GM18511 (cell line): ENCODE measurements around the gene PPP2R2D.
"Not testable (repeated sequence)": the region's sequence is repeated elsewhere in the genome, so short reads cannot be mapped to it uniquely, and the experiment has no call there.

Experiments used
- ATAC-seq: cut with Tn5 transposase; IDR thresholded peaks from one replicate; pipeline ENCODE4 v1.9.1; 2021; ENCODE audit warnings: mild to moderate bottlenecking, moderate library complexity; ENCODE audit not compliant: unreplicated experiment

Gene PPP2R2D

DNA sequence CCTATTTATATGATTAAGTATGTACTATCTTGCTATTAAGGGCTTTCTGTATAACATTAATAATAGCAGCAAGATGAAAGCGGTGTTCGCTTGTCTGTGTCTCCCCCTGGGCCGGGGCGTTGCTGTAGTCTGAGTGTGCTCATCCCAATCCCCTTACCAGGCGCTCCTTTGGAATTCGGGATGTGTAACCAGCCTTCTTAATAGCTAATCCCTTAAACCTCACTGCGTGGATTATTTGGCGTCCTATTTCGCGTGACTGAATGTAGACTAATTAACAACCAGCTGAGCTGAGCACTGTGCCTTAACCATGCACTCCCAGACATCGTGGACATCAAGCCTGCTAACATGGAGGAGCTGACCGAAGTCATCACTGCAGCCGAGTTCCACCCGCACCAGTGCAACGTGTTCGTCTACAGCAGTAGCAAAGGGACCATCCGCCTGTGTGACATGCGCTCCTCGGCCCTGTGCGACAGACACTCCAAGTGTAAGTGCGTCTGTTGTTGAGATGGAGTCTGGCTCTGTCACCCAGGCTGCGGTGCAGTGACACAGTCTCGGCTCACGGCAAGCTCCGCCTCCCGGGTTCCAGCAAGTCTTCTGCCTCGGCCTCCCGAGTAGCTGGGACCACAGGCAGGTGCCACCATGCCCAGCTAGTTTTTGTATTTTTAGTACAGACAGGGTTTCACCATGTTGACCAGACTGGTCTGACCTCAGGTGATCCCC, 44.3 kb downstream of the PPP2R2D start:
- ATAC-seq: no peak

DNA sequence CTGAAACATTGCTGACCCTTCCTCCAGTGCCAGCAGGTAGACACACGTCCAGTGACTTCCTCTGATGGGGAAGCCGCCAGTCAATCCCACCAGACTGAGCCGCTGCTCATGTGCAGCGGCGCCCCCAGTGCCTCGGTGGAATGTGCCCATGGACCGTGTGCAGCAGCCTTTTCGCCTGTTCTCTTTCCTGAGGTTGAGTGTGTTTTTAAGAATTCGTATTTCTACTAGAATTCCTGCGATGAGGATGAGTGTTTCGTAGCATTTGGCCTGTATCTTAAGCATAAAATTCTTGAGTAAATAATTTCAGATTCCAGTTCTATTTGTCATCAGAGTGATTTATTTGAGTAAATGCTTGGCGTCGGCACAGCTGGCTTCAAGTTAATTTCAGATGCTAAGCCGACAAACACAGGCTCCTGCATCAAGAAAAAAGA, 45.5 kb downstream of the PPP2R2D start:
- ATAC-seq: no peak

GRCh38 chr10:131946880-131947279, 46.1 kb downstream of the PPP2R2D start:
- ATAC-seq: no peak

DNA sequence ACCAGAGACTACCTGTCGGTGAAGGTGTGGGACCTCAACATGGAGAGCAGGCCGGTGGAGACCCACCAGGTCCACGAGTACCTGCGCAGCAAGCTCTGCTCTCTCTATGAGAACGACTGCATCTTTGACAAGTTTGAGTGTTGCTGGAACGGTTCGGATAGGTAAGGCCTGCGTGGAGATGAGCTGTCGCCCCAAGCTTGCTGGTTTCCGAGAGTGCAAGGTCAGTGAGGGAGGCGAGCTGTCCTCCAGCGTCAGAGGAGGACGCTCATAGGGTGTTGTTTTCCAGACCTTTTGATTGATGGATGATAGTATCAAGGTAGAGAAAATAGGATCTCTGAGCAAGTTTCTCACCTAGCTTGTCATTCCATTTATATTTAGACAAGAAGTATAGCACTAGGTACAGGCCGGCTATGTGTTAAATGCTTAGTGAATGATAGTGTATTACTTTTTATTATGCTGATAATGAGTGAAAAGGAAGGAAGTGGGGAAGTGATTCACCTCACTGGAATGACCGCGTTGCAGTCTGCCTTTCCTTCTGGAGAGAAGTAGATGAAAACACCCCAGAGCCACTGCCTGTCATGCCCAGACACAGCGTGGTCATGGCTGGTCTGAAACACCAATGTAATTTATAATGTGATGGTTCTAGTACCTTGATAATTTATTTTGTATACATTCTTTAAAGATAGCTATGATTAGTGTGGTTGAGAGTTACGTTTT, 47.0 kb downstream of the PPP2R2D start:
- ATAC-seq: no peak

DNA sequence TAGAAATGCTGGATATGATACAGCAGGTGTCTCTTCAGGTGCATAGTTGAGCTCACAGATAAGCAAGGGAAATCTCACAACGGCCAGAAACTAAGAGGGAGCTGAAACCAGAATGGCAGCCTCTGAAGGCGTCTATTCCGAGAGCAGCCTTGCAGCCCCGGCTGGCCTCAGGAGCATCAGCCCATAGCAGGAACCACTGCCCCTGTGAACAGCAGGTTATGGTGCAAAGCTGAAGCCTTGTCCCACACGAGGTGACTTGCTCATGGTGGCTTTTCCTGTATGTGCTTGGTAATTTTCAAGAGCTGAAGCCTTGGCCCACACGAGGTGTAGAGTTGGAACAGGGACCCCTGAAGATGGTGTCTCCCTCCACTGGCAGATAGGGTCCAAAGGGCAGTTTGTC, 47.7 kb downstream of the PPP2R2D start:
- ATAC-seq: no peak

DNA sequence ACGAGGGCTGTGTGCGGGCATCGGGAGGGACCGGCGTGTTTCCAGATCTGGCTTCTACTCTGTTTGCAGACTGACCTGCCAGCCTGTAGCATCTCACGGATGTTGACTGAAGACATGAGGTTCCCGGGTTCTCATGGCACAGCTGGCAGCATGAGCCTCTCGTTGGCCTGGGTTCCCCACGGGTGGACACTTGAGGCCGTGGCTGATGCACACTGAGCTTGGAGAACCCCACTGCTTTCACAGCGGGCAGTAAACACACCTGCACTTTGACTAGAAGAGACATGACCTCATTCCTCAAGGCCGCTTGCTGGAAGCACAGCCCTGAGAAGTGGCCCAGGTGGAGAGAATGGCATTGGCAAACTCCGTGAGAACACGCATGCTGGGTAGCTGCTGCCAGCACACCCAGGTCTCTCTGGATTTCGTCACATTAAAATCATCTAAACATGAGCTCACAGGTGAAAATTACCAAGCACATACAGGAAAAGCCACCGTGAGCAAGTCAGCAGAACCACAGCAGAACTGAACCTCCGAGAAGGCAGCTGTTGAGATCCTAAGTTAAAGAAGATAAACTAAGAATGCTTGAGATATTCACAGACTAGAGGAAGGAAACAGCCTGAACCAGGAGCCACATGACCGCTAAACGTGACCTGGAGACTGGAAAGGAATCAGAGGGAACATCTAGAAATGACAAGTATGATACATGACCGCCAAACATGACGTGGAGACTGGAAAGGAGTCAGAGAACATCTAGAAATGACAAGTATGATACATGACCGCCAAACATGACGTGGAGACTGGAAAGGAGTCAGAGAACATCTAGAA, 48.4 kb downstream of the PPP2R2D start:
- no peak for ATAC-seq

GRCh38 chr10:131949908-131950307, 49.1 kb downstream of the PPP2R2D start:
- ATAC-seq: not testable (repeated sequence)

GRCh38 chr10:131954356-131954965, 53.7 kb downstream of the PPP2R2D start:
- ATAC-seq: no peak

DNA sequence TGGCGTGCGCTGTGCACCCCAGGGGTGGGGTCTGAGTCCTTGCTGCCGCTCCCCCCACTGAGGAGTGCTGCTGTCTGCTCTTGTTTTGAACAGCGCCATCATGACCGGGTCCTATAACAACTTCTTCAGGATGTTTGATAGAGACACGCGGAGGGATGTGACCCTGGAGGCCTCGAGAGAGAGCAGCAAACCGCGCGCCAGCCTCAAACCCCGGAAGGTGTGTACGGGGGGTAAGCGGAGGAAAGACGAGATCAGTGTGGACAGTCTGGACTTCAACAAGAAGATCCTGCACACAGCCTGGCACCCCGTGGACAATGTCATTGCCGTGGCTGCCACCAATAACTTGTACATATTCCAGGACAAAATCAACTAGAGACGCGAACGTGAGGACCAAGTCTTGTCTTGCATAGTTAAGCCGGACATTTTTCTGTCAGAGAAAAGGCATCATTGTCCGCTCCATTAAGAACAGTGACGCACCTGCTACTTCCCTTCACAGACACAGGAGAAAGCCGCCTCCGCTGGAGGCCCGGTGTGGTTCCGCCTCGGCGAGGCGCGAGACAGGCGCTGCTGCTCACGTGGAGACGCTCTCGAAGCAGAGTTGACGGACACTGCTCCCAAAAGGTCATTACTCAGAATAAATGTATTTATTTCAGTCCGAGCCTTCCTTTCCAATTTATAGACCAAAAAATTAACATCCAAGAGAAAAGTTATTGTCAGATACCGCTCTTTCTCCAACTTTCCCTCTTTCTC, 55.0 kb downstream of the PPP2R2D start:
- ATAC-seq: no peak

GRCh38 chr10:131959841-131960240, 59.0 kb downstream of the PPP2R2D start:
- no peak for ATAC-seq

DNA sequence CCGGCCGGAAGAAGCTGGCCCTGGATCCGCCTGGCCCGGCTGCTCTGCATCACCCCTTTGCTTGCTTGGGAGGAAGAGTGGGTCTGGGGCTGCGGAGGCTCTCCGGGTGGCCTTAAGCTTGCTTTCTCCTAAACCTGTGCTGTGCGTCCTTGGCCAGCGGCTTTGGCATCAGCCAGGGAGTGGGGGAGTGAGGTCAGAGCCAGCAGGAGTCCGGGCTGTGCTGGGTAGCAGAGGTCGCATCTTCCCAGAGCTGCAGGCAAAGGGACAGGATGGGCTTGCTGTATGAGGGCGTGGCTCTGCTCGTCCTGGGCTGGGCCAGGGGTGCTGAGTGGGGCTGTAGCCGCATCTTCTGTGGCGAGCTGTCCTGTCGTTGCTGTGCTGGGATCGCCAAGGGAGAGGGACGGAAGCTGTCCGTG, 59.8 kb downstream of the PPP2R2D start:
- ATAC-seq: no peak

GRCh38 chr10:131961047-131961776, 60.4 kb downstream of the PPP2R2D start:
- no peak for ATAC-seq

- ATAC-seq: no peak
Measured at GRCh38 chr10:131961777-131962662, 61.2 kb downstream of the PPP2R2D start.

GRCh38 chr10:131963350-131963749, 62.5 kb downstream of the PPP2R2D start:
- ATAC-seq: no peak

- no peak for ATAC-seq
Measured at GRCh38 chr10:131963811-131964210, 63.0 kb downstream of the PPP2R2D start.

GRCh38 chr10:131964298-131964697, 63.5 kb downstream of the PPP2R2D start:
- no peak for ATAC-seq

- ATAC-seq: no peak
Measured at GRCh38 chr10:131968949-131969348, 68.1 kb downstream of the PPP2R2D start.

DNA sequence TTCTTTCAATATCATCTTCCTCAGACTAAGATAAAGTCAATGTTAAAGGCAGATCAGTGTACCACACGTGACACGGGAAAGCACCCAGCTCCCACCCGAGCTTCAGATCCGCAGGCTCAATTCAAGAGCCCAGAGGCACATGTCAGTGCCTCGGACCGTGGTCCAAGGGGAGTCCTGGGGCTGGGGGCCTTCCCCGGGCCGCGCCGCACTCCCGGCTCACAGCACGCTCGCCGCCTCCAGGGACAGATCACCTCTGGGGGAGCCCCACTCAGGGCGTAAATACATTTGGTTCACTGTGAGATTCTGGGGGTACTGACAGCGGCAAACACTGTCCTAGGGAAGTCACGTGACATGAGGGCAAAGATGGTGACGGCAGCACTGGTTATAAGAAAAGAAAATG, 70.1 kb downstream of the PPP2R2D start:
- no peak for ATAC-seq

DNA sequence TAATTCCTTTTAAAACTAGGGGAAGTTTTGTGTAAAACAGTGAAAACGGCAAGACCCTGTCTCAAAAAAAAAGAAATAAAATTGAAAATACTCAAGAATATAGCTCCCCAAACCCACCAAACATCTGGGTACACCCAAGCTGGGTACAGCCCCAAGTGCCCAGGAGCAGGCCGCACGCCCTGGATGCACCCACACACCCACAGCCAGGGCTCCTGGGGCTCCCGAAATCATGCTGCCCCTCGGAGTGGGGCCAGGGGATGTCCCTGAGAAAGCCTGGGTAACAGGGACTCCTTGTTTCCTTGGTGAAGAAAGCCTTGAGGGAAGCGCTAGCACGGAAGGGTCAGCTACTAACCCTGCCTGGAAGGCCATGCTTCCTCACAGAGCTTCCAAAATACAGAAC, 70.8 kb downstream of the PPP2R2D start:
- ATAC-seq: no peak
